ENCODE measurements around the gene PITPNM1.

DNA sequence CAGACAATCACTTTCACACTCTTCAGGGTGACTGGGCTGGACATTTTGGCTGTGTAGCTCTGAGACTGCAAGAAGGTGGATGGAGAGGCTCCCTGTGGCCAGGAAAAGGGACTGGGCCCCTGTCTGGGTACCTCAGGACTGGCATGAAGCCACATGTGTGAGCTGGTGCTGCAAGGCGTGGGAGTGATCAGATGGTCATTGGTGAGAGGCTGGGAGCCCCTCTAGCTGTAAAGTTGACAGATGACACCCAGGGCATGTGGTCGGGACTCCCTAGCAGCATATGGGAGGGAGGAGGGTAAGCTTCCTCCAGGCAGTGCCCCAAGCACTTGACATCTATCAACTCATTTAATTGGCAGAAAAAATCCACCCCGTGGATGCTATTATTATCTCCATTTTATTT lies 37.0 kb upstream of the PITPNM1 start:
- TF ChIP-seq, protein P1, sequence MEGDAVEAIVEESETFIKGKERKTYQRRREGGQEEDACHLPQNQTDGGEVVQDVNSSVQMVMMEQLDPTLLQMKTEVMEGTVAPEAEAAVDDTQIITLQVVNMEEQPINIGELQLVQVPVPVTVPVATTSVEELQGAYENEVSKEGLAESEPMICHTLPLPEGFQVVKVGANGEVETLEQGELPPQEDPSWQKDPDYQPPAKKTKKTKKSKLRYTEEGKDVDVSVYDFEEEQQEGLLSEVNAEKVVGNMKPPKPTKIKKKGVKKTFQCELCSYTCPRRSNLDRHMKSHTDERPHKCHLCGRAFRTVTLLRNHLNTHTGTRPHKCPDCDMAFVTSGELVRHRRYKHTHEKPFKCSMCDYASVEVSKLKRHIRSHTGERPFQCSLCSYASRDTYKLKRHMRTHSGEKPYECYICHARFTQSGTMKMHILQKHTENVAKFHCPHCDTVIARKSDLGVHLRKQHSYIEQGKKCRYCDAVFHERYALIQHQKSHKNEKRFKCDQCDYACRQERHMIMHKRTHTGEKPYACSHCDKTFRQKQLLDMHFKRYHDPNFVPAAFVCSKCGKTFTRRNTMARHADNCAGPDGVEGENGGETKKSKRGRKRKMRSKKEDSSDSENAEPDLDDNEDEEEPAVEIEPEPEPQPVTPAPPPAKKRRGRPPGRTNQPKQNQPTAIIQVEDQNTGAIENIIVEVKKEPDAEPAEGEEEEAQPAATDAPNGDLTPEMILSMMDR (IDR thresholded peaks at IDR 0.05), result no peak
- no peak for TF ChIP-seq POLR2A (IDR thresholded peaks at IDR 0.05)
